HG03064 (cell line): Measurements from ENCODE around the gene CREB3L1.
A peak's percentile ranks its signal among the peaks of the same experiment; 100 is the strongest.
"Not testable (repeated sequence)": the region's sequence is repeated elsewhere in the genome, so short reads cannot be mapped to it uniquely, and the experiment has no call there.

Experiments
- ATAC-seq: cut with Tn5 transposase; IDR thresholded peaks from one replicate; pipeline ENCODE4 v1.9.1; 2021; ENCODE audit warnings: low read depth; ENCODE audit not compliant: unreplicated experiment

Gene CREB3L1

GRCh38 chr11:46294365-46295309 is 17.2 kb downstream of the CREB3L1 start:
- ATAC-seq, result no peak

GRCh38 chr11:46295312-46296058 is 18.0 kb downstream of the CREB3L1 start:
- ATAC-seq, result peak; percentile 65

GRCh38 chr11:46296059-46296527 is 18.6 kb downstream of the CREB3L1 start:
- no peak for ATAC-seq

GRCh38 chr11:46296528-46297448 is 19.3 kb downstream of the CREB3L1 start:
- ATAC-seq, result no peak

GRCh38 chr11:46298699-46299433 is 21.4 kb downstream of the CREB3L1 start:
- no peak for ATAC-seq

- ATAC-seq, result no peak
Observed at GRCh38 chr11:46299451-46299961, 22.0 kb downstream of the CREB3L1 start.

- no peak for ATAC-seq
Observed at GRCh38 chr11:46300270-46300669, 22.8 kb downstream of the CREB3L1 start.

- ATAC-seq, result no peak
Observed at GRCh38 chr11:46302866-46303265, 25.4 kb downstream of the CREB3L1 start.

GRCh38 chr11:46304036-46304435 is 26.6 kb downstream of the CREB3L1 start:
- ATAC-seq, result not testable (repeated sequence)

- ATAC-seq, result no peak
Observed at GRCh38 chr11:46304605-46305179, 27.2 kb downstream of the CREB3L1 start.

GRCh38 chr11:46305295-46305694 is 27.8 kb downstream of the CREB3L1 start:
- ATAC-seq, result no peak

- ATAC-seq, result no peak
Observed at GRCh38 chr11:46306296-46306853, 28.9 kb downstream of the CREB3L1 start.

GRCh38 chr11:46307369-46307768 is 29.9 kb downstream of the CREB3L1 start:
- ATAC-seq, result no peak

GRCh38 chr11:46307785-46308341 is 30.4 kb downstream of the CREB3L1 start:
- ATAC-seq, result no peak

GRCh38 chr11:46308631-46309419 is 31.4 kb downstream of the CREB3L1 start:
- ATAC-seq, result no peak

- ATAC-seq, result no peak
Observed at GRCh38 chr11:46309814-46310259, 32.4 kb downstream of the CREB3L1 start.

GRCh38 chr11:46315033-46315738 is 37.7 kb downstream of the CREB3L1 start:
- no peak for ATAC-seq
